A673 (cell line): ENCODE data around the gene MET. TPM values are rescaled to one million over a fixed set of nuclear protein-coding genes. Genes with fewer than 3 reads are reported as not detected.
A peak's percentile ranks its signal among the peaks of the same experiment; 100 is the strongest.

Source experiments
- Bru-seq: library from RNA; stranded (reverse); fragments of 400-500 nt; gene quantifications from one replicate; lab custom pipeline; 2021; lab: Mats Ljungman, UMichigan
- BruChase-seq, 2 experiments: library from RNA; stranded (reverse); fragments of 400-500 nt; gene quantifications; one replicate each; lab custom pipeline; 2021; lab: Mats Ljungman, UMichigan
- BruUV-seq: library from RNA; stranded (reverse); fragments of 400-500 nt; replicated peaks from 2 replicates; lab custom pipeline; 2021; lab: Mats Ljungman, UMichigan
- CTCF ChIA-PET: fragments of 300-600 bp; sonication (Branson Sonifier 250); formaldehyde crosslinking; loops from one replicate; lab custom pipeline; 2022; ENCODE audit warnings: antibody characterized with exemption; lab: Charles Lee
- POLR2A ChIA-PET: fragments of 300-600 bp; sonication (Branson Sonifier 250); formaldehyde crosslinking; loops from one replicate; lab custom pipeline; 2022; ENCODE audit warnings: antibody characterized with exemption; ENCODE audit not compliant: low non-redundant PET; lab: Charles Lee
- DNase-seq: peaks from one replicate; pipeline ENCODE4 v3.0.0-alpha.2; 2015; ENCODE audit warnings: low spot score
- H3K27ac ChIP-seq: fragments of 200-600 bp; sonication (generic); 2 replicates; pipeline ENCODE4 v1.5.1; 2016; ENCODE audit warnings: mixed run types, low read depth, mild to moderate bottlenecking, mixed read lengths, antibody characterized with exemption, low read length; ENCODE audit not compliant: poor library complexity, severe bottlenecking
- H3K27me3 ChIP-seq: fragments of 200-600 bp; sonication (generic); replicated peaks from 2 replicates; pipeline ENCODE4 v1.6.1; 2017; ENCODE audit warnings: mixed run types, low read depth, mild to moderate bottlenecking, mixed read lengths, antibody characterized with exemption, low read length; ENCODE audit not compliant: insufficient read depth, poor library complexity
- H3K36me3 ChIP-seq: fragments of 200-600 bp; sonication (generic); 2 replicates; pipeline ENCODE4 v1.6.1; 2016; ENCODE audit warnings: mixed run types, mild to moderate bottlenecking, mixed read lengths, antibody characterized with exemption, low read length; ENCODE audit not compliant: insufficient read depth, poor library complexity, severe bottlenecking
- H3K4me1 ChIP-seq: fragments of 200-600 bp; sonication (generic); 2 replicates; pipeline ENCODE4 v1.6.1; 2017; ENCODE audit warnings: mixed run types, mild to moderate bottlenecking, mixed read lengths, antibody characterized with exemption, low read length; ENCODE audit not compliant: insufficient read depth, poor library complexity, severe bottlenecking
- H3K4me3 ChIP-seq: fragments of 200-600 bp; sonication (generic); 2 replicates; pipeline ENCODE4 v1.5.1; 2016; ENCODE audit warnings: low read depth, mixed run types, mild to moderate bottlenecking, mixed read lengths, low read length; ENCODE audit not compliant: poor library complexity, severe bottlenecking
- H3K9me3 ChIP-seq: fragments of 200-600 bp; sonication (generic); 2 replicates; pipeline ENCODE4 v1.6.1; 2016; ENCODE audit warnings: mixed run types, low read depth, mild to moderate bottlenecking, mixed read lengths, antibody characterized with exemption, low read length; ENCODE audit not compliant: poor library complexity, severe bottlenecking
- EZH2 ChIP-seq: fragments of 200-600 bp; sonication (generic); IDR thresholded peaks from 2 replicates; pipeline ENCODE4 v1.6.1; 2017; ENCODE audit warnings: borderline replicate concordance, low read depth, mild to moderate bottlenecking, mixed read lengths, antibody characterized with exemption, low read length; ENCODE audit not compliant: poor library complexity, severe bottlenecking
- intact Hi-C: fragments of 100-400 bp; cut with micrococcal nuclease; formaldehyde crosslinking; loops from one replicate; pipeline ENCODE4 v1.10.0; 2022; ENCODE audit not compliant: unreplicated experiment
- long read RNA-seq: library from polyadenylated mRNA; stranded (forward); transcript quantifications from one replicate; pipeline ENCODE4 v2.0.0, GENCODE V29; 2022
- total RNA-seq: library from RNA; stranded (reverse); gene quantifications from 2 replicates; pipeline ENCODE4 v1.2.3, GENCODE V29; 2021
- TF ChIP-seq, protein P1 (sequence below): fragments of 300-800, 200-600 bp; sonication (generic); conservative IDR thresholded peaks from 2 replicates; pipeline ENCODE4 v1.5.1; 2017; ENCODE audit warnings: low read depth, mild to moderate bottlenecking, antibody characterized with exemption, low read length, moderate library complexity, mixed read lengths

Gene MET
- total RNA-seq (5.7 and 6.8 TPM in 2 replicates), Bru-seq, nascent RNA (percentile 50 among the genes with signal in this experiment), BruChase-seq, experiment 1, labeled RNA remaining after a 2-hour chase (percentile 42 among the genes with signal in this experiment), BruChase-seq, experiment 2, labeled RNA remaining after a 6-hour chase (percentile 45 among the genes with signal in this experiment)
- long read RNA-seq, full-length matches to known transcripts: 1 of 6 reads
- long read RNA-seq, partial matches to known transcripts: 2 of 6 reads
- long read RNA-seq, other reads (novel, unspliced or antisense): 3 of 6 reads

DNA sequence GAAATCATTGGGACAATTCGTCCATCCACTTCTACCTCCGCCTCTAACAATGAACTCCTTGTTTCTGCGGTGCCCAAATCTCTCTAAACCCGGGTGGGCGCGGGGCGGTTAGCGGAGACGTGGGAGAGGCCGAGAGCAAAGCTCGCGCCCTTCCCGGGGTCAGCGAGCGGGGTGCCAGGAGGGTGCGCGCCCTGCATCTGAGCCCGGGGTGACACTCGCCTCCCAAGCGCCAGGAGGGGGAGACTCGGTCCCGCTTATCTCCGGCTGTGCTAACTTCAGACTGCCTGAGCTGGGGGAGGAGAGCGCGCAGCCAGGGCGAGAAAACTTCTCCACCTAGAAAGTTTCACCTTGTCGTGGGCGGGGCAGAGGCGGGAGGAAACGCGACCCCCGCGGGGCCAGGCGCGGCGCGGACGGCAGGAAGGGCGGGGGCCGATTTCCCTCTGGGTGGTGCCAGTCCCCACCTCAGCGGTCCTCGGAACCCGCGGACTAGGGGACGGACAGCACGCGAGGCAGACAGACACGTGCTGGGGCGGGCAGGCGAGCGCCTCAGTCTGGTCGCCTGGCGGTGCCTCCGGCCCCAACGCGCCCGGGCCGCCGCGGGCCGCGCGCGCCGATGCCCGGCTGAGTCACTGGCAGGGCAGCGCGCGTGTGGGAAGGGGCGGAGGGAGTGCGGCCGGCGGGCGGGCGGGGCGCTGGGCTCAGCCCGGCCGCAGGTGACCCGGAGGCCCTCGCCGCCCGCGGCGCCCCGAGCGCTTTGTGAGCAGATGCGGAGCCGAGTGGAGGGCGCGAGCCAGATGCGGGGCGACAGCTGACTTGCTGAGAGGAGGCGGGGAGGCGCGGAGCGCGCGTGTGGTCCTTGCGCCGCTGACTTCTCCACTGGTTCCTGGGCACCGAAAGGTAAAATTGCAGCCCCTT, at the start of gene MET:
MET (plus strand) TSS at position 516 of the 915 bp plus-strand sequence. CDS start 26,889 bp downstream, outside the sequence.
- Histone ChIP-seq H3K27me3 (no peaks in the 10 kb centered on the region), H3K27ac (no peak within 1 kb of the TSS), H3K4me1 (no peaks in the 10 kb centered on the region), H3K9me3 (no peaks in the 10 kb centered on the region), H3K36me3 (no peaks in the 10 kb centered on the region), H3K4me3 (peak within 1 kb of the TSS; percentile 64)
- peak; percentile 82 for DNase-seq
- ChIA-PET POLR2A (interaction anchor here (0.6 kb wide), 1 partner anchor 111 kb away, joined by 3 read pairs; no protein-coding TSS in a partner anchor), CTCF (no interaction called here)
- intact Hi-C loops: loop anchor here (2.0 to 10.0 kb wide), 3 partner anchors 80 to 497 kb away; no protein-coding TSS in a partner anchor
- no TSS peak for BruUV-seq
- TF ChIP-seq, protein P1, sequence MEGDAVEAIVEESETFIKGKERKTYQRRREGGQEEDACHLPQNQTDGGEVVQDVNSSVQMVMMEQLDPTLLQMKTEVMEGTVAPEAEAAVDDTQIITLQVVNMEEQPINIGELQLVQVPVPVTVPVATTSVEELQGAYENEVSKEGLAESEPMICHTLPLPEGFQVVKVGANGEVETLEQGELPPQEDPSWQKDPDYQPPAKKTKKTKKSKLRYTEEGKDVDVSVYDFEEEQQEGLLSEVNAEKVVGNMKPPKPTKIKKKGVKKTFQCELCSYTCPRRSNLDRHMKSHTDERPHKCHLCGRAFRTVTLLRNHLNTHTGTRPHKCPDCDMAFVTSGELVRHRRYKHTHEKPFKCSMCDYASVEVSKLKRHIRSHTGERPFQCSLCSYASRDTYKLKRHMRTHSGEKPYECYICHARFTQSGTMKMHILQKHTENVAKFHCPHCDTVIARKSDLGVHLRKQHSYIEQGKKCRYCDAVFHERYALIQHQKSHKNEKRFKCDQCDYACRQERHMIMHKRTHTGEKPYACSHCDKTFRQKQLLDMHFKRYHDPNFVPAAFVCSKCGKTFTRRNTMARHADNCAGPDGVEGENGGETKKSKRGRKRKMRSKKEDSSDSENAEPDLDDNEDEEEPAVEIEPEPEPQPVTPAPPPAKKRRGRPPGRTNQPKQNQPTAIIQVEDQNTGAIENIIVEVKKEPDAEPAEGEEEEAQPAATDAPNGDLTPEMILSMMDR: peak; percentile 69
- no peak for TF ChIP-seq EZH2

DNA sequence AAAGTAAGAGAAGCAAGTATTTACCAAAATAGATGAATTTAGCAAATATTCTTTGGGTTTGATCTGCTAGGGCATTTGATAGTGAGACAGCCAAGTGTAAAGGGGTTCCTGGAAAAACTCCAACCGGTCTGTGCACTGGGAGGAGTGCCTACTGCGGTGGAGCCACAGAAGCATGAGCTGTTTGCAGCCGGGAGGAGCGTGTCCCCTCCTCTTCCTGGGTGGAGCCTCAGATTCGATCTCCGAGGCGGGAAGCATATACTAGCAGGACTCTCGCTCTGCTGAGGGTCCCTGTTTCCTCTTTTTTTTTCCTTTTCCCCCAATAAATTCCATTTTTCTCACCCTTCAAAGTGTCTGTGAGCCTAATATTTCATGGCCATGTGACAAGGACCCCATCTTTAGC, 45.1 kb upstream of the MET start:
- TF ChIP-seq, protein P1: no peak
- no peak for TF ChIP-seq EZH2
- Histone ChIP-seq H3K36me3 (no peaks in the 10 kb centered on the region), H3K4me1 (peaks cover 7% of the 10 kb centered on the region), H3K4me3 (no peak overlapping the region), H3K27me3 (no peaks in the 10 kb centered on the region), H3K9me3 (no peaks in the 10 kb centered on the region), H3K27ac (no peak overlapping the region)
- POLR2A ChIA-PET: no interaction called here
- no TSS peak for BruUV-seq
- CTCF ChIA-PET: no interaction called here
- intact Hi-C loops: no loop called here
- no peak for DNase-seq

DNA sequence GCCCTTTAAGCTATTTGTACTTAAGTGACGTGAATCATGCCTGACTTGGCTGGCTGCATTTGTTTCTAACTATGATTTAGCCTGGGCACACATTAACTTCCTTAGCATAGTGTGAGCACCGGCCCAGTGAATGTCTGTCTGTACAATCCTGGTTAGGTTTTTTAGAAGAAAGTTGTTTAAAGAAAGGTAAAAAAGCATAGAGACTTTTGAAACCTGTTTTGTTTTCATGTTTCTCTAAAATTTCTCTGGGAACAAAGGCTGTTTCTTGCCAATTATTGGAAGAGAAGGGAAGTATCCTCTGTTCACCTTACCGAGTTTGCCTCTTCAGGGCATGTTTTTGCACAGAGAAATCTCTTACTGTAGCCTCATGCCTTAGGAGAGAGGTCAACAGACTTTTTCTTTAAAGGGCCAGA, 42.9 kb upstream of the MET start:
- no peak for DNase-seq
- H3K4me1 ChIP-seq: peaks cover 7% of the 10 kb centered on the region
- no peak for TF ChIP-seq EZH2
- no peaks in the 10 kb centered on the region for H3K9me3 ChIP-seq
- BruUV-seq: no TSS peak
- no peaks in the 10 kb centered on the region for H3K36me3 ChIP-seq
- intact Hi-C loops: no loop called here
- H3K4me3 ChIP-seq: no peak overlapping the region
- CTCF ChIA-PET: no interaction called here
- H3K27me3 ChIP-seq: no peaks in the 10 kb centered on the region
- POLR2A ChIA-PET: no interaction called here
- no peak overlapping the region for H3K27ac ChIP-seq
